SH-SY5Y (cell line): ENCODE measurements around the gene RUFY1.

Source experiments
- GATA2 ChIP-seq: IDR thresholded peaks from 2 replicates; pipeline ENCODE4 v1.6.1; 2011; ENCODE audit warnings: mild to moderate bottlenecking, low read depth, low read length
- GATA3 ChIP-seq: IDR thresholded peaks from 2 replicates; pipeline ENCODE4 v1.6.1; 2011; ENCODE audit warnings: low read depth, mild to moderate bottlenecking, low read length, moderate library complexity

DNA sequence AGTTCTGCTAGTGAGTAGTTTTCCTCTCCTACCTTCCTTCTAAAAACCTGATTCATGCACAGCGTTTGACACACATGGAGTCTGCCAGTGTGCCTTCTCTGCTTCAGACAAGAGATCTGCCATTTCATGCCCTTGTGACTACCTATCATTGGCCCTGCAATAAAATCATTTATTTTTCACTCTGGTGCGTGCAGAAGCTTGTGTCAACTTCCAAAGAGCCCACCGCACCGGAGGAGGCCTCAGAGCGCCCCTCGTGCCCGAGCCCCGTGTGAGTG is 59.4 kb downstream of the RUFY1 start:
- TF ChIP-seq GATA3 (no peak), GATA2 (no peak)
